GM21423 (cell line): ENCODE results near the gene TMED10.
A peak's percentile ranks its signal among the peaks of the same experiment; 100 is the strongest.
"Not testable (repeated sequence)": the region's sequence is repeated elsewhere in the genome, so short reads cannot be mapped to it uniquely, and the experiment has no call there.

Experiments
- ATAC-seq: cut with Tn5 transposase; IDR thresholded peaks from one replicate; pipeline ENCODE4 v1.9.1; 2021; ENCODE audit warnings: mild to moderate bottlenecking, moderate library complexity; ENCODE audit not compliant: unreplicated experiment

The TMED10 gene

DNA sequence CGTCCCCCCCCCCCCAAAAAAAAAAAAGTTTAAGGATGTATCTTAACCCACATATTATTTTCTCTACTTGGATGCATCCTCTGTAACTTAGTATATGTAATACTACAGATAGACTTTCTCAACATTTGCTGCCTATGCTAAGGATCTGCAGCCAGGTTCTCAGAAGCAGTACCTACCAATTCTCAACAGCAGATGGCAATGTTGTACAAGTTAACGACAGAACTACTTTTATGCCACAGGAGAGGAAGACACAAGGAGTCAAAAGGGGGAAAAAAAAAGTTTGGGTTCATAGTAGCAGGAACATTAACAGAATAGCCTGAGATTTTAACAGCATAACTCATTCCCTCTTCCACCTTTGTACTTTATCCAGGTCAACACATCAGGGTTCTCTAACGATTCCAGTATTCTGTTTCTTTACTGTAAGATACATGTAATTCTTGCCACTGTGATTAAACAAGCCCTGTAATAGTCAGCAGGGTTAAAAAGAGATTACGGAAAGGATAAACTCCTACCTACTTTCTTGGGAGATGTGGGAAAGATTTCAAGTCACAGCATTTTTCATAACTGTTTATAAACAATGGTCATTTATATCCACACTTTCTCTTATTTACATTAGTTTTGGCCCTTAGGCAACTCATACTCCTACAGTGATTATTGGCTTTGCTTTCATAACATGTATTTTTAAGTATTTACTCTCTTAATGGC is 43.9 kb downstream of the TMED10 start:
- ATAC-seq = no peak

DNA sequence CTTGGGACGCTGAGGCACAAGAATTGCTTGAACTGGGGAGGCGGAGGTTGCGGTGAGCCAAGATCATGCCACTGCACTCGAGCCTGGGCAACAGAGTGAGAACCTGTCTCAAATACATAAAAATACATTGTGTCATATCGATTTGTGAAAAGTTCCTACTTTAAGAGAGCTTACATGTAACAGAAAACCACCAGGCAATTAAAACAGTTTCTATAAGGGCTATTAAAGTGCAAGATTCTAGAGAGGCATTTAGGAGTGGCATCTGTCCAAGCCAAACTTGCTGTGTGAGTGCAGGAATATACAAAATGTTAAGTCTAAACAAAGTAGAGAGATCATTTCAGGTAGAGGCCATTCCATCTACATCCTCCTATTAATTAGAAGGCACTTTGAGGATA is 47.8 kb downstream of the TMED10 start:
- no peak for ATAC-seq

DNA sequence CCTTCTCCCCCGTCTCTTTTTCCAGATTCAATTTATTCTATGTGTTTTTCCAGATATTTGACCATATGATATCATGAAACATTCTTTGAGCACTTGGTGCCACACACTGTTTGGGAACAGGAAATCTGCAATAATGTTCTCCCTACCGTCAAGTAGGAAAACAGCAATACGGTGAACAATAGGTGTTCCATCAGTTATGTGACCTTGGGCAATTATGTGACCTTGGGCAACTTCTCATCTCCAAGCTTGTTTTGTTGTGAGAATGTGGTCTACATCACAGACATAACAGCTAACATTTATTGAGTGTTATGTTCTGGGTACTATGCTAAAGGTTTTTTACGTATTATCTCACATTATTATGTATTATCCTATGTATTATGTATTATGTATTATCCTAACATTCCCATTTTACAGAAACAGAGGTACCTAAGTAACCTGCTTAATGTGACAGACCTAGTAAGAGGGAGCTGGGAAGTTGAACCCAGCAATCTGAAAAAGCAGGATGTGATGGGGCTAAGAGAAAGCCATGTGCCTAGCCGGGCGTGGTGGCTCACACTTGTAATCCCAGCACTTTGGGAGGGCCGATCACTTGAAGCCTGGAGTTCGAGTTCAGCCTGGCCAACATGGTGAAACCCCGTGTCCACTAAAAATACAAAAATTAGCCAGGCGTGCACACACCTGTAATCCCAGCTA is 48.4 kb downstream of the TMED10 start:
- no peak for ATAC-seq

DNA sequence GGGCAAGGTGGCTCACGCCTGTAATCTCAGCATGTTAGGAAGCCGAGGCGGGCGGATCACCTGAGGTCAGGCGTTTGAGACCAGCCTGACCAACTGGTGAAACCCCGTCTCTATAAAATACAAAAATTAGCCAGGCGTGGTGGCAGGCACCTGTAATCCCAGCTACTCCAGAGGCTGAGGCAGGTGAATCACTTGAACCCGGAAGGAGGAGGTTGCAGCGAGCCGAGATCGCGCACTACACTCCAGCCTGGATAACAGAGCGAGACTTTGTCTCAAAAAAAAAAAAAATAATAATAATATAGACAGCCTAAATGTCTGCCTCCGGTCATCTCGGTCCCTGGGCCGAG is 49.0 kb downstream of the TMED10 start:
- ATAC-seq = not testable (repeated sequence)

DNA sequence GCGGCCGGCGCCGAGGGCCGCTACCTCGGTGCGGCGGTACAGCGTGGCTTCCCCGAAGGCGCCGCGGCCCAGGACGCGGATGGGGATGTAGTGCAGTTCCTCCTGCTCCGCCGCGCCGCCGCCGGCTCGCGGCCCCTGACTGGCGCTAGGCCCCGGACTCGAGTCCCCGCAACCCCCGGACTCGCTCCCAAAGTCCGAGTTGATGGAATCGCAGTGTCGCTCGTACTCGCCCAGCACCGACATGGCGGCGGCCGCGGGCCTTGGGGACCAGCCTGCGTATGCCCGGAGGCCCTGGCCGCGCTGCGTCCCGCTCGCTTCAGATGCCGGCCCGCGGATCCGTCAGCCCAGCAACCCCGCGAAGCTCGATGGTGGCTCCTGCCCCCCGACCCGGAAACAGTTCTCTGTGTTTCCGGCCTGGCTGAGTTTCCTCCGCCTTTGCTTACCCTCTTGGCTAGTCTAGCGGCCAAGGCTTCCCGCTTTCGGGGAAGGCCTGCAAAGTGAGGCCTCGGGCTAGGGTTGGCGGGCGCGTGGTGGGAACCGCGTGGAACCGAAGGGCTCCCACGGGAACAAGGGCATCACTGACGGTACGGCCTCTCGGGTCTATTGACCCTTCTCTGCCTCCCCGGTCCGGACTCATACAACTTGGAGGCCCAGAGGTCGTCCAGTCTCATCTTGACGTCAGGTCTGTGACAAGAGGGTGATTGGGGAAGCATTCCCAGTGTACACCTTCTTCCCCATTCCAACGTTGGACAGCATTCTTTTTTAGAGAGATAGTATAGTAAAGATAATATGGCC is 49.5 kb downstream of the TMED10 start, which contains the start of gene NEK9:
Gene NEK9, minus strand, starts transcription at position 370 of the 795 bp plus-strand sequence. Its CDS starts 127 bp downstream, at position 243.
- ATAC-seq = peak; percentile 85

DNA sequence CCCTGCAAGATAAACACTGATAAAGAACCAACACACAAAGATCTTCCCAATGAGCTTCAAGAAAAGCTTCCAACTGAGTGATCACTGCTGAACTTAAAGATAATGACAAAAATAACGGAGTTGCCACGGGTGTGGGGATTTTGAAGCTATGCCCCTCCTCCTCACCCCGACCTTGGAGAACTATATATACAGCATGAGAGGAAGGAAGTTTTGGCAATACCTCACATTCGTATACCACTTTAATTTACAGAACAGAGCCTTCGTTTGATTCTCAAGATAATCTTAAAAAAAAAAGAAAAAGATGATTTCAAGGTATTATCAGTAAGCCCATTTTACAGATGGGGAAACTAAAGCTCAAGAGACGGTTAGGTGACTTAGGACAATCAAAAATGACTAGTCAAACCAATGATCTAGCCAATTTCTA is 50.3 kb downstream of the TMED10 start:
- no peak for ATAC-seq

DNA sequence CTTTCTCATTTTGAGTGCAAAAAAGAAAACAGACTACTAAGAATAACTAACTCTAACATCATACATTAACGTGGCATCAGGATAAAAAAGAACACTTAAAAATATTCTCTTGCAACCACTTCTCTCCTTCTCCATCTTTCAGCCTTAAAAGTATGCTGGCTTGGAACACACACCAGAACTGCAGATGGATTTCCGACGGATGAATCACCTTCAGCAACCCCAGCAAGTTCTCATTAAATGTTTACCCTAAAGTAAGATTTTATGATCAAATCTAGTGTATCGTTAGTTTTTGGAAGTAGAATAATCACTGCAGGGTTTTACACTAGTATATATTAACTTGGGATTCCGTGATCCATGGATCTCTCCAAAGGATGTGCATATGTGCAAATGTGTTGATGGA is 50.8 kb downstream of the TMED10 start:
- no peak for ATAC-seq

DNA sequence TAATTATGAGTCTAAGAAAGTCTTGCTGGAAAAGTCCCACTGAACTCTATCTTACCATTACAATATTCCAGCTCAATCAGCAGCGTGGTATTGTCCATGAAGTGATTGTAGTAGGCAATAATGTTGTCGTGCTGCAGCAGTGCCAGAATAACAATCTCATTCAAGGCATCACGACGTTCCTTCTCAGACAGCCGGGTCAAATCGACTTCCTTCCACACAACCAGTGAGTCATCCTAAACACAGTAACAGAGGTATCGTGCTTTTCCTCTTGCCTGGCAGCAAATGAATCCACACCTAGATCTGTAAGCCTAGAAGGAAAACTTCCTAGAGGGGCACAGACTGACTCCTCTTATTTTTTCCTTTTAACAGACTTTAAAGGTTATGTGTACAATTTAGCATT is 52.4 kb downstream of the TMED10 start:
- ATAC-seq = no peak

DNA sequence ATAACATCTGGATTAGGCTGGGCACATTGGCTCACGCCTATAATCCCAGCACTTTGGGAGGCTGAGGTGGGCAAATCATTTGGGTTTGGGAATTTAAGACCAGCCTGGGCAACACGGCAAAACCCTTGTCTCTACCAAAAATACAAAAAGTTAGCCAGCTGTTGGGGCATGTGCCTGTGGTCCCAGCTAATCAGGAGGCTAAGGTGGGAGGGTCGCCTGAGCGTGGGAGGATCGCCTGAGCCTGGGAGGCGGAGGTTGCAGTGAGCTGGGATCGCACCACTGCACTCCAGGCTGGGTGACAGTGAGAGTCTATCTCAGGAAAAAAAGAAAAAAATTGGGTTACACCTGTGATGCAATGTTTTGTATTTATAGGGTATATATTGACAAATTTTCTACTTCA is 54.9 kb downstream of the TMED10 start:
- ATAC-seq = no peak

DNA sequence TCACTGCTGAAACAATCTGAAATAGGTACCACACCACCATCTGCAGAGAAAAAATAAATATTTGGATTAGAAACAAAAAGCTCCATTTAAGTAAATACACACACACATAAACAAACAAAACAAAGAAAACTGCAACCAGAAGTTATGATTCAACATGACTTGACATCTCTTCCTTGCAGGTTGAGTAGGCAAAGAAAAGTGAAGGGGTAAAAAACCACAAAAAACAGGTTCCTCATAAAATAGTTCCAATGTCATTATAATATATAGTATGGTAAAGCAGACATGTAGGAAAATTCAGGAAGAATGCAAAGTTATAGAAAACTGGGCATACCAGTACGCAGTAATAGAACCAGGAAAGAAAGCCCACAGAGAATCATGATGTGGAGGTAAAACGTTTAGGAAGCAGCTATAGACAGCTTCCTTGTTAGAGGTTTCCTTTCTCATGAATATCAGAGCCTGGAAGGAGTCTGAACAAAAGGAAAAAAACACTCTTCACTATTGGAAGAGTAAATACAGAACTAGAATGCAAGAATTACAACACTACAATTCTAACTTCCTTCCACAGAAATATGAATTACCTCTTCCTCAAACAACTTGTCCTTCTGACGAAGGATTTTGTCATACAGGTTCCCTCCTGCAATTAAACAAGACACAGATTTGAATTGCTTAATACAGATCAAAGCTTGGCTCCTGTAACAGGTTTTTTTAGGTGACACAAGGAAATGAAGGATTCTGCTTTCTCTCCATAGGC is 55.7 kb downstream of the TMED10 start:
- no peak for ATAC-seq

DNA sequence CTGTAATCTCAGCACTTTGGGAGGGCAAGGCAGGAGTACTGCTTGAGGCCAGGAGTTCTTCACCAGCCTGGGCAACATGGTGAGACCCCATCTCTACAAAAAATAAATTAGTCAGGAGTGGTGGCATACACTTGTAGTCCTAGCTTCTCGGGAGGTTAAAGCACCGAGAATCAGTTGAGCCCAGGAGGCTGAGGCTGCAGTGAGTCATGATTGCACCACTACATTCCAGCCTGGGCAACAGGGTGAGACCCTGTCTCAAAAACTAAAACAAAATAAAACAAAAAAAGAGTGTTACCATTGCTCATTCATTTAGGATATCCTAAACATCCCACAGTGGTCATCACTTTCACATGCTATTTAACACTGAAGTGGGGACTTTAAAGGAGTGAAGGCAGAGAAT is 57.4 kb downstream of the TMED10 start:
- no peak for ATAC-seq

DNA sequence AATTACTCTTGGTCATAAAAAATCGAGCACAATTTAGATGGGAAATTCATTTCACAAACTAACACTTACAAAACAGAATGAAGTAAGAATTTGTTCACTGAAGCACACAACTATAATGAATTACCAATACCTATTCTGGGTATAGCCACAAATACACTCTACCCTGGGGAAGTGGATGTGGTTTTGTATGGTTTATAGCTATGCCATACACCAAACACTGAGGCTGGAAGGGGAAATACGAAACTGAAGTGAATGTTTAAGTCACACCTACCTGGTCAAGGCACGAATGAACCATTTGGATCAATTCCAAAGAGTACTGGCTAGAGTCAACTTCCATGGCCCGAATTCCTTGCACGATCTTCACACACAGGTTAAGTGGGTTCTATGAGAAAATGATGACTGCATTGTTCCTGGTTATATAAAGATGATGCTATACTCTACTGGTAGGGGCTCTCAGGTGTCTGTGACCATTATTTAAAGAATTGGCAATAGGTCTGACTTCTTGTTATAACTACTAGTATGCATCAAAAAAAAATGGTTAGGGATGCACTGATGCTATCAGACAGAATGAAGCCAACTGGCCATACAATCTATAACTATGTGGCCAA is 62.4 kb downstream of the TMED10 start:
- peak; percentile 71 for ATAC-seq

DNA sequence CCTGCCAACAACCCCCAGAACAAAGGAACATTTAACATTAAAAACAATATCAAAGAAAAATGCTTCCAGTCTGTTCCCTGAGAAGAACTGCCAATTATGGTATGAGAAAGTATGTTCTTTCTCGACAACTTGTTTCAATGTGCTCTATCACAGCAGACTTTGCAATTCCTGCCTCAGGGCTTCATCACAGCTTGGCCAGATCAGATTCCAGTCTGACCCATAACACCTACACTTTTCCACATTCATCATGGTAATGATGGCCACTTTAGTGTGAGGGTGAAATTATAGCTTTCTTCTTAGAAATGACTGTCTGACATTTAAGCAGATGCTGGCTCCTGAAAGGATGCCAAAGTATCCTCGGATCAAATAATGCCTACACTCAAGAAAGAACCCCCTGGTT is 66.5 kb downstream of the TMED10 start:
- ATAC-seq = no peak

DNA sequence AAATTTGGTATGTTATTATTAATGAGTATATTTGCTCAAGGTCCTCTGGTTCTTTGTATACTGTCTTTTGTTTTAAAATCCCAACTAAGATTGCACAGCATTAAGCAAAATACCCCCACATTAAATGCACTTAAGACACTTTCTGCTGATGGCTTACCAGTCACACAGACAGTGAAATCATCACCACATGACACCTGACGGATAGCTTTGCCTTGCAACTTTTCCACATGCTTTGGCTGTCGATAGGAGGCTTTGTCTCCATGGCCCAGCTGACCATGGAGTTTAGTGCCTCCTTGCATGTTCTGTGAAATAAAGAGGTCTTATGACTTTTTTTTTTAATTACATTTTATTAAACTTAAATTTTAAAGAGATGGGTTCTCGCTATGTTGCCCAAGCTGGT is 69.2 kb downstream of the TMED10 start:
- ATAC-seq = no peak

DNA sequence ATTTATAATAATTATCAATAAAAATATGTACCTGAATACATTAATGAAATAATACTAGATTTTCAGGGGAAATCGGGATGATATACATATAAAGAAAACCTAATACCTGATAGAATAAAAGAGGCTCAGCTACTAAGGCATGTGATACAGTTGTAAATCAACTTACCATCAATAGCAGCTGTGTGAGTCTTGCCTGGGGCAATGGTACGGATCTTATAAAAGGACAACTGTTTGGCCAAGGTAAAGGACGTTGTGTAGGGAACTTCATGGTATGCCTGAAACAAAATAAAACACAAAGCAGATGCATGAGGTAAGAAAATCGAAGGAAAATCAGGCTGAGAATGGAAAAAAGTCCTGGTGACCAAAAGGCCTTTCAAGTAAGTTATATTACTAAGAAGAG is 74.9 kb downstream of the TMED10 start:
- no peak for ATAC-seq

DNA sequence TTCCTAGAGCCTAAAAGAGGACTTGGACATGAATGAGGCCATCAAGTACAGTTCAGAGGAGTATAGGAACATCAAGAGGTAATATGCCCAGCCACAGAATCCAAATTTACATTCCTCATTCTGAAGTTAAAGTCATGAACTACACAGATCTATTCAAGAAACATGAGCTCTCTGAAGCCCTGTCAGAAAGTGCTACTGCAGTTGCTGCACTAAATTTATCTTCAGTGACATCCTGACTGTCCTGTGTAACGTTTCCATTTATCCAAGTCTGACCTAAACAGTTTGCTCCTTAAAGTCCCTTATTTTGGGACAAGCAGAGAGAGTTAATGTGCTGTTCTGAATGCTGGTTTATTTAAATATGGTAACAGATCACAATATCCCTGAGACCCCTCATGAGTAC is 77.7 kb downstream of the TMED10 start:
- ATAC-seq = no peak

DNA sequence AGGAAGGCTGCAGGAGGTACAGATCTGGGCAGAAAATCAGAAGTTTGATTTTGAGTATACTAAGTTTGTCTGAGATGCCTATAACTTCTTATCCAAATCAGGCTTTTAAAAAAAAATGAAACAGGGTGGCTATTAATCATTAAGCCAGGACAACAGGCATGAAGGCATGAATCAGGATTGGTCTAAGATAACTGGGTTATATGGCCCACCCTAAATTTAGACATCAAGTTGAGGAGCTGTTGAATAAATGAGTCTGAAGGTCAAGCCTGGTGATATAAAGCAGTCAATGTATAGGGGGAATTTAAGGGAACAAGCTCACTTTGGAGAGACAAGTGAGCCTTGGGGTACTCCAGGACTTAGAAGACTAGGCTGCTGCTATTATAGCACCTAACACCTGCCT is 78.2 kb downstream of the TMED10 start:
- ATAC-seq = no peak

DNA sequence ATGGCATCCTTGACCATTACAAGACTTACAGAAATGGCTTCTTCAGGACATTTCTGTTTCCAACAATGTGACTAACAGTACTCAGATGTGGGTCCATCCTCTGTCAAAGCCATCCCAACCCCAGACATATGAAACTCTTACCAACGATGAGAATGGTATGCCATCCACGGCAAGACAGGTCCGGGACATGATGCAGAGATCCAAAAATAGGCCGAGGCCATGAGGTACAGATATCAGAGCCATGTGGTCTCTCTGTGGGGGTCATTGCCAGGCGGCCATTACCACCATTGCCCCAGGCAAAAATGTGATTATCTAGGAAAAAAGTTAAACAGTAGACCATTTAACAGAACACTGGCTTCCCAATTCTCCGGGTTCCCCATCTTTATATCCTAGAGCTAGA is 79.5 kb downstream of the TMED10 start:
- ATAC-seq = no peak

DNA sequence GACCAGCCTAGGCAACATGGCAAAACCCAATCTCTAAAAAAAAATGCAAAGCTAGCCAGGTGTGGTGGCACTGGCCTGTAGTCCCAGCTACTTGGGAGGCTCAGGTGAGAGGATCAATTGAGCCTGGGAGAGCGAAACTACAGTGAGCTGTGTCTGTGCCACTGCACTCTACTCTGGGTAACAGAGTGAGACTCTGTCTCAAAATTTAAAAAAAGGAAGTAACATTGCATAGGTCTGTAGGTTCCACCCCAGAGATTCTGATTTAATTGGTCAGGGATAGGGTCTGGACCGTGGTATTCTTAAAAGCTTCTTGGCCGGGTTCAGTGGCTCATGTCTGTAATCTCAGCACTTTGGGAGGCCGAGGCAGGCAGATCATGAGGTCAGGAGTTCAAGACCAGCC is 80.7 kb downstream of the TMED10 start:
- ATAC-seq = no peak

DNA sequence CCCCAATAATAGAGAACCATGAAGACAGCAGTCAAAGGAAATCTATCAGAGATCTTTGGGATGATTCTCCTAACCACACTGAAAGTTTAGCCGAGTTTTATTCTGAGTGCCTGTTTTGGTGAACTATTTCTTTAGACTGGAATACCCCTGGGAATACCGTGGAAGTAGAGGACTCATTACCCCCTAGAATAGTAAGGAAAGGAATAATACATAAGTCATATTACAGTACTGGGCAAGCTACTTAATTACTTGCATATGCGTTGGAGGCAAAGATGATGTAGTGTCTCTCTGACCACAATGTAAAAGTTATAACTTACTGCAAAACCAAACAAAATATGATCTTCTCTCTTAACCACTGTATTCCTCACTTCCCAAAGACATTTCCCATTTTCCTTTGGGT is 81.5 kb downstream of the TMED10 start:
- no peak for ATAC-seq

DNA sequence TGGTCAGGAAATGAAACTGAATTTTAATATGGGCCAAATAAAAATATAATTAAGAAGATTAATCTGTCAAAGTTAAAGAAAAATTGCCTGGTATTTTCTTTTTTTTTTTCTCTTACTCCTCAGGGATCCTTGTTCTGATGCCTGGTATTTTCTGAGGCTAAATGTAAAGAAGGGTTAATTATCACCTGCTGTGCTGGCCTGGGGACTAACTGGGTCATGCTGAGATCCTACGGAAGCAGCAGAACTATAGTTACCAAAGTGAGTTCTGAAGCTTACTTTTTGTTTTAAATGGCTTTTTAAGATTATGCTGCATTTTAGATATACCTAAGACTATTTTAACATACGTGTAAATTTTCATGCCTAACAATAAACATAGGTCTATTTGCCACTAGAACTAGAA is 83.7 kb downstream of the TMED10 start:
- ATAC-seq = no peak
